HEK293T (cell line): ENCODE results near the gene STRADB.

Experiments
- HDGF ChIP-seq: fragments of 450-650 bp; IDR thresholded peaks from 2 replicates; pipeline ENCODE4 v1.6.1; 2017; ENCODE audit warnings: antibody characterized with exemption, borderline replicate concordance
- ZNF384 ChIP-seq: fragments of 450-650 bp; IDR thresholded peaks from 2 replicates; pipeline ENCODE4 v1.6.1; 2016

DNA sequence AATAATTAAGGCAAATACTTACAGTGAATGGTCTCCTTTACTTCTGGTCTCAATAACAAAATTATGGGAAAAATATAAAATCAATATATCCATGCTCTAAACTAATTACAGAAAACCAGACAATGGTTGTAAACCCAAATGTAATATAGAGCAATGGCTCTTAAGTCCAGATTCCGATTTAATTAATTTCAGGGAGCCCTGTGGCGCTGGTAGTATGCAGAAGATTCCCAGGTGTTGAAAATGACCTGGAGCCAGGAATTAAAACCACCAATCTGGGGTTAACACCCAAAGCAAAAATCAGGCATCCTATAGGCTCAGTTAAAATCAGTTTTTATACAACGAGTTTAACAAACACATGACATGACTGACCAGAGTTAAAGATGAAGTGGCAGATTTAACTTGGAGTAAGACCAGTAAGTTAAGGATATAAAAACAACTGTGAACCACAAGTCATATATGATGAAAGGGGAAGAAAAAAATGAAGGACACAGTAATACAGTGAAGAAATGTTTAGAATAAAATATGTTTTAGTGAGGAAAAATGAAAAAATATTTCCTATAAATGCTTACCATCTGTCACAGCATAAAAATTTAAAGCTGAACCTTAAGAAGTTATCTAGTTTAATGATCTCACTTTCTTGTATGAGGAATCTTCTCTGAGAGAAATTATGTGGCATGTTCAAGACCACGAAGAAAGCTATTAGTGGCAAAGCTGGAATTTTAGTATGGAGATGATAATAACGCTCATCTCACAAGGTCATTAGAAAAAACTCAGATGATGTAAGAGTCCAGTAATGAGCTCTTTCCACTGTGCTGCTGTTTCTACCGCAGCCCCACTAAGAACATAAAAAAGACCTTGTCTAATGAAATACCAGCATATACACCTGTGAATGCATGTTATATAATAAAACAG, 48.6 kb upstream of the STRADB start:
- TF ChIP-seq ZNF384 = no peak
- TF ChIP-seq HDGF = no peak
